ENCODE results near the gene ZNF140.

- TF ChIP-seq YY1 (IDR thresholded peaks at IDR 0.05; ENCODE audit: low read depth), result no peak
- TF ChIP-seq MAX (IDR thresholded peaks at IDR 0.05), result no peak
- no peak for TF ChIP-seq TCF12 (IDR thresholded peaks at IDR 0.05; ENCODE audit: low read depth)
- no peak for TF ChIP-seq EP300 (IDR thresholded peaks at IDR 0.05; ENCODE audit: borderline replicate concordance)
- TF ChIP-seq REST (IDR thresholded peaks at IDR 0.05; ENCODE audit: low read depth), result no peak
- TF ChIP-seq TAF1 (IDR thresholded peaks at IDR 0.05; ENCODE audit: low read depth), result no peak
- no peak for TF ChIP-seq FOXM1 (IDR thresholded peaks at IDR 0.05; ENCODE audit: borderline replicate concordance, low read depth)
- no peak for TF ChIP-seq RAD21 (IDR thresholded peaks at IDR 0.05; ENCODE audit: low read depth)
- TF ChIP-seq CEBPB (IDR thresholded peaks at IDR 0.05), result no peak
- TF ChIP-seq EGR1 (IDR thresholded peaks at IDR 0.05), result no peak
- no peak for TF ChIP-seq CREB1 (IDR thresholded peaks at IDR 0.05; ENCODE audit: low read depth)
Observed at GRCh38 chr12:133106253-133106652, 25.5 kb downstream of the ZNF140 start.
